ENCODE measurements around the gene POLR2F. TPM values are rescaled to one million over a fixed set of nuclear protein-coding genes. Genes with fewer than 3 reads are reported as not detected.

Gene POLR2F
- total RNA-seq, 1 experiment from 2014 or later, result 141 TPM

GRCh38 chr22:37920126-37920525, 33.4 kb upstream of the POLR2F start:
- Histone ChIP-seq H3K56ac (ENCODE audit: insufficient read length, low read depth, low read length) (no peak overlapping the region), H3T11ph (ENCODE audit: low read length) (no peak overlapping the region), H3K27ac (ENCODE audit: insufficient read length, low read depth, low read length) (no peak overlapping the region), H3K4ac (ENCODE audit: low read depth, low read length) (no peak overlapping the region), H2AK5ac (ENCODE audit: insufficient read length, low read length) (no peak overlapping the region), H4K20me1 (ENCODE audit: control insufficient read depth, insufficient read depth, insufficient read length) (no peaks in the 10 kb centered on the region), H2BK120ac (ENCODE audit: low read depth, low read length, poor library complexity, severe bottlenecking) (no peak overlapping the region), H3K27me3 (ENCODE audit: insufficient read depth, low read length) (no peaks in the 10 kb centered on the region), H3K4me2 (ENCODE audit: insufficient read depth, insufficient read length, low read length) (no peak overlapping the region), H4K8ac (replicated peaks; ENCODE audit: insufficient read length, low read depth, low read length) (no peak overlapping the region), H2BK20ac (ENCODE audit: low read depth, low read length, poor library complexity, severe bottlenecking) (no peak overlapping the region), H3K79me1 (ENCODE audit: insufficient read depth, low read depth, low read length, poor library complexity, severe bottlenecking) (no peaks in the 10 kb centered on the region), H2AFZ (ENCODE audit: low read length) (no peak overlapping the region), H4K91ac (ENCODE audit: insufficient read length, low read depth, low read length) (no peak overlapping the region), H3K18ac (ENCODE audit: insufficient read length, low read depth, low read length) (no peak overlapping the region), H3K79me2 (ENCODE audit: insufficient read depth, low read length) (no peaks in the 10 kb centered on the region), H2BK5ac (ENCODE audit: insufficient read length, low read length) (no peak overlapping the region), H3K4me1 (ENCODE audit: insufficient read depth, low read length) (no peaks in the 10 kb centered on the region), H3K14ac (ENCODE audit: insufficient read depth, low read length) (no peak overlapping the region), H2BK12ac (ENCODE audit: insufficient read length, low read depth, low read length) (no peak overlapping the region), H3K23ac (ENCODE audit: insufficient read length, low read depth, low read length) (no peak overlapping the region), H3K23me2 (ENCODE audit: insufficient read length, low read depth, low read length, poor library complexity, severe bottlenecking) (peaks cover 2% of the 10 kb centered on the region), H4K5ac (ENCODE audit: insufficient read length, low read depth, low read length) (no peak overlapping the region), H3K9me3 (ENCODE audit: control insufficient read depth, low read depth, low read length) (no peaks in the 10 kb centered on the region), H2BK15ac (ENCODE audit: low read depth, low read length) (no peak overlapping the region), H3K9ac (ENCODE audit: extremely low read depth, insufficient read length, low read length) (no peak overlapping the region)
- no peaks in the 10 kb centered on the region; the same call in 1 of the 2 replicates for H3K27me3 Mint-ChIP-seq (ENCODE audit: low read depth)
- no peak overlapping the region for H3K4me3 Mint-ChIP-seq
- H3K36me3 Mint-ChIP-seq (ENCODE audit: insufficient read depth in 1 of 3, low read depth in 3 of 3), result peaks cover 1 to 43% (median 22%) of the 10 kb centered on the region in 3 experiments; a peak in 6 of 7 replicates
- no peak for TF ChIP-seq CTCF (conservative IDR thresholded peaks at IDR 0.05)
- no peak overlapping the region for H3K27ac Mint-ChIP-seq
- no CpG with 5 or more reads among the region's 5 CpGs for WGBS (ENCODE audit: extremely low coverage, insufficient read length, low lambda C conversion rate)
- H3K9me3 Mint-ChIP-seq, result no peaks in the 10 kb centered on the region
- H3K4me1 Mint-ChIP-seq, result 0 out of 4 replicates have a peak, but pooled peaks cover 0 to 3% of the 10 kb centered on the region in 2 experiments
- no peak for DNase-seq

All from H9 (cell line).